Measurements from ENCODE around the gene ALG6. TPM values are rescaled to one million over a fixed set of nuclear protein-coding genes. Genes with fewer than 3 reads are reported as not detected.
A peak's percentile ranks its signal among the peaks of the same experiment; 100 is the strongest.

The ALG6 gene
- polyA plus RNA-seq, 1 experiment = 3.1 TPM

DNA sequence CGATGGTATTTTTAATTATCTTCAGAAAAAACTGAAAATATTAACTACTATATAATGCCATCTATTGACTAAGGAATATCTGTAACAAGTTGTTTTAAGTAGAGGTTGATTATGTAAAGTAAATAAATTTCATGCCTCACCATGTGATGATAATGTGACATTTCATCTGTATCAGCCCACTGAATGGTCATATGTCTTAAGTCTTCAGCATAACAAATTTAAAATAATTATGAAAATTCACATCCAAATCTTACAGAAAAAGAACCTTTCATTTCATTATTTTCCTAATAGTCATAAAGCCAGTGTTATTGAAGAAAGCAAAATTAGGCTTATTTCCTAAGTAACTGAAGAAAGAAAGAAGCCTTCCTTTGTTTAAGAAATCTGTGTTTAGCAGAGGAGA, 83.0 kb downstream of the ALG6 start:
- TF ChIP-seq, protein P1, sequence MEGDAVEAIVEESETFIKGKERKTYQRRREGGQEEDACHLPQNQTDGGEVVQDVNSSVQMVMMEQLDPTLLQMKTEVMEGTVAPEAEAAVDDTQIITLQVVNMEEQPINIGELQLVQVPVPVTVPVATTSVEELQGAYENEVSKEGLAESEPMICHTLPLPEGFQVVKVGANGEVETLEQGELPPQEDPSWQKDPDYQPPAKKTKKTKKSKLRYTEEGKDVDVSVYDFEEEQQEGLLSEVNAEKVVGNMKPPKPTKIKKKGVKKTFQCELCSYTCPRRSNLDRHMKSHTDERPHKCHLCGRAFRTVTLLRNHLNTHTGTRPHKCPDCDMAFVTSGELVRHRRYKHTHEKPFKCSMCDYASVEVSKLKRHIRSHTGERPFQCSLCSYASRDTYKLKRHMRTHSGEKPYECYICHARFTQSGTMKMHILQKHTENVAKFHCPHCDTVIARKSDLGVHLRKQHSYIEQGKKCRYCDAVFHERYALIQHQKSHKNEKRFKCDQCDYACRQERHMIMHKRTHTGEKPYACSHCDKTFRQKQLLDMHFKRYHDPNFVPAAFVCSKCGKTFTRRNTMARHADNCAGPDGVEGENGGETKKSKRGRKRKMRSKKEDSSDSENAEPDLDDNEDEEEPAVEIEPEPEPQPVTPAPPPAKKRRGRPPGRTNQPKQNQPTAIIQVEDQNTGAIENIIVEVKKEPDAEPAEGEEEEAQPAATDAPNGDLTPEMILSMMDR (IDR thresholded peaks at IDR 0.05; ENCODE audit: insufficient read depth, low read depth, low read length) = no peak
- Histone ChIP-seq H3K4me3 (ENCODE audit: low read depth, low read length) (no peak overlapping the region), H3K36me3 (ENCODE audit: control insufficient read depth, insufficient read depth, low read length) (no peaks in the 10 kb centered on the region), H3K27me3 (ENCODE audit: control insufficient read depth, insufficient read depth, low read length) (no peaks in the 10 kb centered on the region)
- no peak for DNase-seq (ENCODE audit: low read depth)
- CTCF ChIA-PET = interaction anchor here (1.0 kb wide), 1 partner anchor 9 kb away, joined by 3 read pairs; no protein-coding TSS in a partner anchor
- POLR2A ChIA-PET = no interaction called here

DNA sequence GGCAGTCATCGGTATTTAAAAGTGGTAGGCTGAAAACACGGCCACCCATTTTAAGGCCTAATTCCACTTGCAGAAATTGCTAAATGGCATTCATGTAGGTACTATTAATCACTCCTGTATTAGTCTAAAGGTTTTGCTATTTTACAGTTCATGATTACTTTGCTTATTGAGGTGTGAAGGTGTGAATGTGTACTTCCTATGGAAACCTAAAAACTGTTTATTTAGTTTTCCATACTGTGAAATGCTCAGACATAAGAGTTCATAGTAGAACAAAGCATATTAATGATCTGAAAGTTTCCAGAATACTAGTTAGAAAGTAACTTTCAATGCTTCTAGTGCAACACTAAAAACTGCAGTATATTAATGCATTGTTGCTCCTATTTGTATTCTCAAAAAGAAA, 85.8 kb downstream of the ALG6 start:
- ChIA-PET CTCF (no interaction called here), POLR2A (no interaction called here)
- DNase-seq (ENCODE audit: low read depth) = no peak

DNA sequence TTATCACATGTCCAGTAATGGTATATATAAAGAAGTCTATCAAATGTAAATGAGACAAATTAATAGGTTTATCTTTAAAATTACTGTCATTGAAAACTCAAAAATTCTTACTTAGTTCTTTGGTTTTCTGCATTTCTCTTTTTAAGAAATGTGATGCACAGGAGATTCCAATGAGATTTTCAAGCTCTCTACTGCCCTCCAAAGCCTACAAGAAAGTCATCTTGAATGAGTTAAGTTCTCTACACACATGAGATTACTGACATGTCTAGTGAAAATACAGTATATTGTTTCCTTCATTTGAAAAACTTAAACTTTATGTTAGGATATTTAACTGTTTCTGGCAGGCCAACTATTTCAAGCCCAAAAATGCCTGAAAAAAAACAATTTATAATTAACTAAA, 86.8 kb downstream of the ALG6 start:
- TF ChIP-seq, protein P1 (IDR thresholded peaks at IDR 0.05; ENCODE audit: insufficient read depth, low read depth, low read length) = peak; percentile 39
- H3K36me3 ChIP-seq (ENCODE audit: control insufficient read depth, insufficient read depth, low read length) = no peaks in the 10 kb centered on the region
- no peaks in the 10 kb centered on the region for H3K27me3 ChIP-seq (ENCODE audit: control insufficient read depth, insufficient read depth, low read length)
- ChIA-PET POLR2A (no interaction called here), CTCF (no interaction called here)
- H3K4me3 ChIP-seq (ENCODE audit: low read depth, low read length) = no peak overlapping the region
- no peak for DNase-seq (ENCODE audit: low read depth)

More for the DNA sequence above, 85.8 kb downstream of the ALG6 start:
- TF ChIP-seq, protein P1 (IDR thresholded peaks at IDR 0.05; ENCODE audit: insufficient read depth, low read depth, low read length) = no peak
- Histone ChIP-seq H3K36me3 (ENCODE audit: control insufficient read depth, insufficient read depth, low read length) (no peaks in the 10 kb centered on the region), H3K4me3 (ENCODE audit: low read depth, low read length) (no peak overlapping the region), H3K27me3 (ENCODE audit: control insufficient read depth, insufficient read depth, low read length) (no peaks in the 10 kb centered on the region)

DNA sequence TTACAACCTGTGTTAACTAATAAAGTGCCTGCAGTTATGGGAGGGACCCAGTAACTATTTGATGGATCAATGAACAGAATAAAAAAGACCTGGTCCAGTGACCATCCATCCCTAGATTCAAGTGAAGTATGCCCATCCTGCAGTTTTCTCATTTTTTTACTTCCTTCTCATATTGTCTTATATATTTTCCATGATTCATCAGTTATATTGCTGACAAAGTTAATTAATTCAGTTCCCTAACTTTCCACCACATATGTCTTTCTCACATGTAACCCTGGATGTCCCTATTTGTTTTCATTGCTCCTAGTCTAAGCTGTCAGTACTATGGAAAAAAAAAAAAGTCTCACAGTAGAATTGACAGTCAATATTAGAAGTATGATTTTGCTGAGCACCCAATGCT, 91.3 kb downstream of the ALG6 start:
- TF ChIP-seq, protein P1 (IDR thresholded peaks at IDR 0.05; ENCODE audit: insufficient read depth, low read depth, low read length) = no peak
- DNase-seq (ENCODE audit: low read depth) = no peak
- ChIA-PET CTCF (interaction anchor here (1.0 kb wide), 1 partner anchor 18 kb away, joined by 3 read pairs; no protein-coding TSS in a partner anchor), POLR2A (no interaction called here)
- Histone ChIP-seq H3K36me3 (ENCODE audit: control insufficient read depth, insufficient read depth, low read length) (no peaks in the 10 kb centered on the region), H3K4me3 (ENCODE audit: low read depth, low read length) (no peak overlapping the region), H3K27me3 (ENCODE audit: control insufficient read depth, insufficient read depth, low read length) (no peaks in the 10 kb centered on the region)

DNA sequence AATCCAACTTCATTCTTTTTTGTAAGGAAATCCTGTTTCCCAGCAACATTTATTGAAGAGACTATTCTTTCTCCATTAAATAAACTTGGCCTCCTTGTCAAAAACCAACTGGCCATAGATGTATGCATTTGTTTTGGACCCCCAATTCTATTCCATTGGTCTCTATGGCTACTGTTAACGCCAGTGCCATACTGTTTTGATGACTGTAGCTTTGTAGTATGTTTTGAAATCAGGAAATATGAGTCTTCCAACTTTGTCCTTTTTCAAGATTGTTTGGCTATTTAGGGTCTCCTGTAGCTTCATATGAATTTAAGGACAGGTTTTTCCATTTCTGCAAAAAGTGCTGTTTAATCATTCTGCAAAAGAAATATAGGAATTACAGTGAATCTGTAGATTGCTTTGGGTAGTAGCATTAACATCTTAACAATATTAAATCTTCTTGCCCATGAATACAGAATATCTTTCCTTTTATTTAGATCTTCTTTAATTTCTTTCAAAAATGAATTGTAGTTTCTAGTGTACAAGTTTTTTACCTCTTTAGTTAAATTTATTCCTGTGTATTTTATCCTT, 94.3 kb downstream of the ALG6 start:
- H3K36me3 ChIP-seq (ENCODE audit: control insufficient read depth, insufficient read depth, low read length) = no peaks in the 10 kb centered on the region
- no peaks in the 10 kb centered on the region for H3K27me3 ChIP-seq (ENCODE audit: control insufficient read depth, insufficient read depth, low read length)
- no peak overlapping the region for H3K4me3 ChIP-seq (ENCODE audit: low read depth, low read length)
- POLR2A ChIA-PET = no interaction called here
- CTCF ChIA-PET = interaction anchor here (0.8 to 1.6 kb wide), 2 partner anchors 10 to 14 kb away, joined by 3 to 5 read pairs; no protein-coding TSS in a partner anchor
- DNase-seq (ENCODE audit: low read depth) = no peak
- TF ChIP-seq, protein P1 (IDR thresholded peaks at IDR 0.05; ENCODE audit: insufficient read depth, low read depth, low read length) = no peak

Data from BJ (cell line).